Epithelial cell of prostate (primary cell): Measurements from ENCODE around the gene MTHFD1L.
A peak's percentile ranks its signal among the peaks of the same experiment; 100 is the strongest.
"Not testable (repeated sequence)": the region's sequence is repeated elsewhere in the genome, so short reads cannot be mapped to it uniquely, and the experiment has no call there.

Source experiments
- DNase-seq: peaks from one replicate; pipeline ENCODE4 v3.0.0-alpha.2; 2011; ENCODE audit warnings: low read depth, low spot score
- H3K27ac ChIP-seq: fragments of 450-650 bp; 2 replicates; pipeline ENCODE4 v1.5.1; 2017; ENCODE audit warnings: mild to moderate bottlenecking

The MTHFD1L gene

GRCh38 chr6:151084275-151084674 lies 218.8 kb downstream of the MTHFD1L start:
- H3K27ac ChIP-seq = peak overlapping the region; percentile 66
- DNase-seq = no peak

GRCh38 chr6:151087055-151087454 lies 221.6 kb downstream of the MTHFD1L start:
- not testable (repeated sequence) for DNase-seq, H3K27ac ChIP-seq

GRCh38 chr6:151087861-151088598 lies 222.5 kb downstream of the MTHFD1L start:
- no peak for DNase-seq
- no peak overlapping the region for H3K27ac ChIP-seq

DNA sequence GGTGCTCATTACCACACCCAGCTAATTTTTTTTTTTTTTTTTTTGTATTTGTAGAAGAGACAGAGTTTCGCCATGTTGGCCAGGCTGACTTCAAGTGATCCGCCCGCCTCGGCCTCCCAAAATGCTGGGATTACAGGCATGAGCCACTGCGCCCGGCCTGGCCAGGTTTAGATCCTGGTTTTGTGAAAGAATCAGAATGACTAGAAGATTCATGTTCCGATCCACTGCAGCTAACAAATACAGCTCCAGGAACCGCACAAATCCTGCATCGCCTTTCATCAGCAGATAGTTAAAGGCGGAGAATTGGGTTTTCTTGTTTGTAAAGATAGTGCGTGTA lies 223.1 kb downstream of the MTHFD1L start:
- H3K27ac ChIP-seq = no peak overlapping the region
- no peak for DNase-seq

DNA sequence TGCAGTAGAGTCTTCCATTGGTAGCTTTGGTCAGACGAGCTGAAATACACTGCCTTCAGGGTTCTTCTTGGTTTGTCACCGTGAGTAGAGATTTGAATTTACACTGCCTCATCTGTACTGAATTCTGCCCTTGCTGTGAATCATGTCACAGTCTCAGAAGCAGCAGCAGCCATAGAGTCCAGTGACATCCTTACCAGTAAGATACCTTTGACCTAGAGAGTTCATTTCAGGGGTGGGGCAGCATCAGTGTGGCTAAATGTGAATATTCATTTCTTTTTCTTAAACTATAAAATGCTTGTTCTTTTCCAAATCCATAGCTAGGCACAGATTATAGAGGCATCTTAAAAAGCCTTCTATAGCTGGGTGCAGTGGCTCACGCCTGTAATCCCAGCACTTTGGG lies 223.5 kb downstream of the MTHFD1L start:
- no peak overlapping the region for H3K27ac ChIP-seq
- no peak for DNase-seq

DNA sequence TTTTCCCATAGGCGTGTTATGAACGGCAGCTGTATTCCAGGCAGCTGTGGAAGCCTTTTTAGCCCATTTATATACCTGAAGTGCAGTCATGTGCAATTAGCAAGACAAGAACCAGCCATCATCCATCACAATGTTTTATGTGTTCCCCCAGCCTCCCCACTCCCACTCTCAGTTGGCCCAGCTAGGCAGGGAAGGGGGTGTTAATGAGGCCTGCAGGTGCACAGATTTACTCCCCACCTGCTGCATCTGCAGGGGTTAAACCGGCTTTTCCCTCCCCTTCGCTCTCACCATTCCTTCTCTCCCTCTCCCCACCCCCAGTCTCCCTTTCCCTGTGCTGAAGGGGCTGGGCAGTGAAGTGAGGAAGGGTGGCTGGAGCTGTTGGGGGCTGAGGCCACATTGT lies 224.5 kb downstream of the MTHFD1L start:
- no peak overlapping the region for H3K27ac ChIP-seq
- no peak for DNase-seq

DNA sequence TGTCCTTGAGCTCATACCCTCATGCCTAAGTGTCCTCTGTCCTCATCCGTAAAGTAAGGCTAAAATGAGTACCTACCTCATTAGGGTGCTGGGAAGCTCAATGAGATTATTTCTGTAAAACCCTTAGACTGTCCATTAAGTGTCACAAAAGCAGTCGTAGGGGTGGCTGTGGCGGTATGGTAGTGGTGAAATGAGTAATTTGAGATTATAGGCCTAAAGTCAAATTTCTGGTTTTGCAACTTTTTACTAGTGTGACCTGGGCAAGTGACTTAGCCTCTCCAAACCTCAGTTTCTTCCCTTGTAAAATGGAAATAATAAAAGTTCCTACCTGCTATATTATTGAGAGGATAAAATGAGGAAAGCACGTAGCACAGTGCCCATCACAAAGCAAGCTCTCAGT lies 226.1 kb downstream of the MTHFD1L start:
- DNase-seq = no peak
- no peak overlapping the region for H3K27ac ChIP-seq

DNA sequence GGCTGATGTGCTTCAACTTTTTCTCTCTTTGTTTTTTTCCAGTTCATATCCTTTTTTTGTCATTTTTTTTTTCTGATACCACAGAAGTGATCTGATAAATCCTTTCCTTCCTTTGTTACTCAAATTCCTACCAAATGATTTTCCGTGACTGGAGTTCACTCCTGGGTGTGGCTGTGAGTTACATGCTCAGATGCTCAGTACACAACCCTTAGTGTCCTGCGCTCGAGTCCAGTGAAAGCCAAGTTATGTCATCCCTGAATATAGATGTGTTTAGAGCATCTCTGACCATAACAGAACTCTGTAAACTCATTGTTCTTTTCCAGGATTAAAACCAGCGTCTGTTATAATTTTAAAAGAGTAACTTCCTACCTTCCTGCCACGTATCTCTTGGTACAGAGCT lies 227.1 kb downstream of the MTHFD1L start:
- H3K27ac ChIP-seq = peak overlapping the region; percentile 37
- DNase-seq = no peak

- H3K27ac ChIP-seq = no peak overlapping the region
- no peak for DNase-seq
Observed at GRCh38 chr6:151093706-151094105, 228.2 kb downstream of the MTHFD1L start.

DNA sequence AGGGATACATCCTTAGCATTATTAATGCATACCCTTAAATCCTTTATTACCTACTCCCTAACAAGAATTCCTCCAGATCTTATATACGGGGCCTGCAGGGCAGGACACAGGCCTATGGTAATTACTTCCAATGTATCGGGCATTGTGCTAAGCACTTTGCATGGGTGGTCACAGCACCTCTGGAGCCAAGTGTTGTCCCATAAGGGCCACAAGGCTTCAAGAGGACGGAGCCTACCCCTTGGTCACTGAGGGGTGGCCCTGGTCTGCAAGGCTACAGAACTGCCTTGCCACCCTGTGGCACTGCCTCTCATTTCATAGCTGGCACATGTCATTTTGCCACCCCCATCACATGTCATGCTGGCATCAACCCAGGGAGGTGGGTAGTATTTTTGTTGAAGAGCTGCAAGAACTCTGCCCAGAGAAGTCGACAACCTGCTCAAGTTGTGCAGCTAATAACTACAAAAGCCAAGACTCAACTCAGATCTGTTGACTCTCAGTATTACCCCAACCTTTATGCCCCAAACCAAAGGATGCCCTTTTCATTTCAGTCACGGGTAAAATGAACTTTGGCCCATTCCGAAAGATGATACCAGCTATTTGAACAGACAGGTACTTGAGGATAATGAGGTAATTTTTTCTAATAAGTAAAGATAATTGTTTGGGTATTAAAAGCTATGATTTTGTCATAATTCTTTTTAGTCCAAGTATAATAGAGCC lies 230.2 kb downstream of the MTHFD1L start:
- no peak overlapping the region for H3K27ac ChIP-seq
- no peak for DNase-seq

GRCh38 chr6:151096255-151096612 lies 230.7 kb downstream of the MTHFD1L start:
- no peak overlapping the region for H3K27ac ChIP-seq
- DNase-seq = no peak

- DNase-seq = no peak
Observed at GRCh38 chr6:151096691-151097606, 231.4 kb downstream of the MTHFD1L start.

DNA sequence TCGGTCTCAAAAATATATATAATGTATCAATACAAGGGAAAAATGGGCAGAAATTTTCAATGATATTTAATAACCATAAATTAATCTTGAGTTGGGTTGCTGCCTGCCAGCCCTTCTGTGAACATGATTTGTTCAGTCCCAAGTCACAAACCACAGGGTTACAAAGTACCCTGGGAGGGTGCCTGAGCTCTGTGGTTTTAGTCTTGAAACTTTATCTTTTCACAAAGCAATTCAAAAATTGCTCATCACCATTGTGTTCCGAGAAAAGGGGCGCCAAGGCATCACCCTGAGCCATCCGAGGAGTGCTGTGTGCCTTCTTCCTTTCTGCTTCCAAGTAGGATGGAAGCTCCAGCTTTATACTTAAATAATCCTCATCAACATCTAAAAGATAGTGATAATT lies 232.7 kb downstream of the MTHFD1L start:
- H3K27ac ChIP-seq = no peak overlapping the region
- no peak for DNase-seq

More at GRCh38 chr6:151096691-151097606, 231.4 kb downstream of the MTHFD1L start:
- H3K27ac ChIP-seq = no peak overlapping the region

GRCh38 chr6:151100326-151100725 lies 234.8 kb downstream of the MTHFD1L start:
- no peak for DNase-seq

GRCh38 chr6:151101161-151101815 lies 235.8 kb downstream of the MTHFD1L start:
- no peak for DNase-seq
- H3K27ac ChIP-seq = no peak overlapping the region

More at GRCh38 chr6:151100326-151100725, 234.8 kb downstream of the MTHFD1L start:
- no peak overlapping the region for H3K27ac ChIP-seq

- no peak for DNase-seq
- no peak overlapping the region for H3K27ac ChIP-seq
Observed at GRCh38 chr6:151101816-151102694, 236.6 kb downstream of the MTHFD1L start.

DNA sequence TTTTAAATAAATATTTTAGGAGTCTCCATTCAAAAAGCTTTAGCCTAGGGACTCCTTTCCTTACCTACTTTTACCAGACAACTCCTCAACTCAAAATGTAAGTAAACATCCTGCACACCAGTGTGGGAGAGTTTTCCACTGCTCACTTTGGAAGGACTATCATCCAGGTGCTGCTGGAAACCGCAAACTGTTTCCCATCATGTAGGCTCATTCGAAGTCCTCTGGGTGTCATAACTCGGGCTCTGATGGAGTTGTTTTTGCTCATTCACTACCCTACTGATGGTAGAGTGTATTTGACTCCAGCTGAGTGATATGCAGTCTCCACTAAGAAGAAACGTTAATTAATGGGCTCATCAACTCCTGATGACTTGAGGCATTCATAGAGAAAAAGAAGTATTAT lies 237.8 kb downstream of the MTHFD1L start:
- no peak overlapping the region for H3K27ac ChIP-seq
- no peak for DNase-seq

- DNase-seq = no peak
- no peak overlapping the region for H3K27ac ChIP-seq
Observed at GRCh38 chr6:151107897-151108427, 242.5 kb downstream of the MTHFD1L start.

DNA sequence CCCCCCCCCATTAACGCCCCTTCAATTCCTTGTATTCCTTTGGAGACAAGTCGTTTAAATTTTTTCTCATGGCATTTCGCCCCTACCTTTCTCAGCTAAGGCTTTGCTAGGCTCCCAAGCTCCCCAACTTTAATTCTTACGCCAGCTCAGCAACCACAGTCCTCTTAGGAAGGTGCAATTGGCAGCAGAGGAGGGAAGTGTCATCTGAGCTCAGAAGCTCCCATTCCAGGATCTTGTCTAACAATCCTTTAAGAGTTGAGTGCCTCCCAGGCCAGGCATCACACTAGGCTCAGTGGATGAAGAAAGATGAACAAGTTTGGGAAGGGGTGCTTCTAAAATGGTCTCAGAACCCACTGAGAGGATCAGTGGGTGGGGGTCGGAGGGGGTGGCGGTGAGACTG lies 243.0 kb downstream of the MTHFD1L start:
- H3K27ac ChIP-seq = no peak overlapping the region
- DNase-seq = no peak
